Right atrium auricular region (tissue), 2 donors: ENCODE measurements around the gene LCLAT1. TPM values are rescaled to one million over a fixed set of nuclear protein-coding genes. Genes with fewer than 3 reads are reported as not detected.
A peak's percentile ranks its signal among the peaks of the same experiment; 100 is the strongest.

Experiments used
- DNase-seq: peaks from one replicate; pipeline ENCODE4 v3.0.0-alpha.2; 2019; ENCODE audit warnings: low spot score
- H3K27ac ChIP-seq, 2 donors: fragments of 200-600 bp; sonication (generic); 1 replicate in 1 of 2; 2 replicates in 1 of 2; pipeline ENCODE4 v1.5.1; 2016 to 2019
- H3K27me3 ChIP-seq, 2 donors: fragments of 200-600 bp; sonication (generic); one replicate each; pipeline versions ENCODE4 v1.5.1 to v1.6.0; 2017 to 2019
- H3K36me3 ChIP-seq: fragments of 200-600 bp; sonication (generic); one replicate; pipeline ENCODE4 v1.5.1; 2016
- H3K4me1 ChIP-seq, 2 donors: fragments of 200-600 bp; sonication (generic); one replicate each; pipeline versions ENCODE4 v1.5.1 to v1.6.0; 2017 to 2019
- H3K4me3 ChIP-seq, 2 donors: fragments of 200-600 bp; sonication (generic); 1 replicate in 1 of 2; 2 replicates in 1 of 2; pipeline ENCODE4 v1.5.1; 2017 to 2019; ENCODE audit warnings: mild to moderate bottlenecking in 1 of 2, moderate library complexity in 1 of 2
- H3K9me3 ChIP-seq, 2 donors: fragments of 200-600 bp; sonication (generic); one replicate each; pipeline ENCODE4 v1.5.1; 2019
- total RNA-seq, 2 donors: library from RNA; depleted of rRNA; stranded (reverse); fragments of >200 nt; gene quantifications; one replicate each; pipeline ENCODE4 v1.1.0, GENCODE V29; 2016
- TF ChIP-seq, protein P1 (sequence below), 2 donors: fragments of 200-600 bp; sonication (generic); IDR thresholded peaks; one replicate each; pipeline ENCODE4 v1.5.1; 2019; ENCODE audit warnings: antibody characterized with exemption in 2 of 2

LCLAT1 gene
- total RNA-seq, 2 donors from 2014 or later, result 13.2 to 14.3 TPM

DNA sequence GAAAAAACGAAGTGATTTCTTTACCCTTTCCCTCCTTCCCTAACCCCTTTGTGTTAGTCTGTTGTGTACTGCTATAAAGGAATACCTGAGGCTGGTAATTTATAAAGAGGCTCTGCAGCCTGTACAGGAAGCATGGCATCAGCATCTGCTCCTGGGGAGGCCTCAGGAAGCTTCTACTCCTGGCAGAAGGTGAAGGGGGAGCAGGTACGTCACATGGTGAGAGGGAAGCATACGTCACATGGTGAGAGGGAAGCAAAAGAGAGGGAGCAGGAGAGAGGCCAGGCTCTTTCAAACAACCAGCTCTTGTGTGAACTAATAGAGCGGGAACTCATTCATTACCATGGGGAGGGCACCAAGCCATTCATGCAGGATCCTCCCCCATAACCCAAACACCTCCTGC is 234.0 kb downstream of the LCLAT1 start:
- H3K27ac ChIP-seq, result no peak overlapping the region
- no peaks in the 10 kb centered on the region for H3K4me1 ChIP-seq
- DNase-seq, result peak; percentile 21
- H3K27me3 ChIP-seq, result no peaks in the 10 kb centered on the region
- H3K36me3 ChIP-seq, result no peaks in the 10 kb centered on the region
- no peak overlapping the region for H3K4me3 ChIP-seq
- TF ChIP-seq, protein P1, sequence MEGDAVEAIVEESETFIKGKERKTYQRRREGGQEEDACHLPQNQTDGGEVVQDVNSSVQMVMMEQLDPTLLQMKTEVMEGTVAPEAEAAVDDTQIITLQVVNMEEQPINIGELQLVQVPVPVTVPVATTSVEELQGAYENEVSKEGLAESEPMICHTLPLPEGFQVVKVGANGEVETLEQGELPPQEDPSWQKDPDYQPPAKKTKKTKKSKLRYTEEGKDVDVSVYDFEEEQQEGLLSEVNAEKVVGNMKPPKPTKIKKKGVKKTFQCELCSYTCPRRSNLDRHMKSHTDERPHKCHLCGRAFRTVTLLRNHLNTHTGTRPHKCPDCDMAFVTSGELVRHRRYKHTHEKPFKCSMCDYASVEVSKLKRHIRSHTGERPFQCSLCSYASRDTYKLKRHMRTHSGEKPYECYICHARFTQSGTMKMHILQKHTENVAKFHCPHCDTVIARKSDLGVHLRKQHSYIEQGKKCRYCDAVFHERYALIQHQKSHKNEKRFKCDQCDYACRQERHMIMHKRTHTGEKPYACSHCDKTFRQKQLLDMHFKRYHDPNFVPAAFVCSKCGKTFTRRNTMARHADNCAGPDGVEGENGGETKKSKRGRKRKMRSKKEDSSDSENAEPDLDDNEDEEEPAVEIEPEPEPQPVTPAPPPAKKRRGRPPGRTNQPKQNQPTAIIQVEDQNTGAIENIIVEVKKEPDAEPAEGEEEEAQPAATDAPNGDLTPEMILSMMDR (IDR thresholded peaks at IDR 0.05), result no peak
- no peaks in the 10 kb centered on the region for H3K9me3 ChIP-seq

DNA sequence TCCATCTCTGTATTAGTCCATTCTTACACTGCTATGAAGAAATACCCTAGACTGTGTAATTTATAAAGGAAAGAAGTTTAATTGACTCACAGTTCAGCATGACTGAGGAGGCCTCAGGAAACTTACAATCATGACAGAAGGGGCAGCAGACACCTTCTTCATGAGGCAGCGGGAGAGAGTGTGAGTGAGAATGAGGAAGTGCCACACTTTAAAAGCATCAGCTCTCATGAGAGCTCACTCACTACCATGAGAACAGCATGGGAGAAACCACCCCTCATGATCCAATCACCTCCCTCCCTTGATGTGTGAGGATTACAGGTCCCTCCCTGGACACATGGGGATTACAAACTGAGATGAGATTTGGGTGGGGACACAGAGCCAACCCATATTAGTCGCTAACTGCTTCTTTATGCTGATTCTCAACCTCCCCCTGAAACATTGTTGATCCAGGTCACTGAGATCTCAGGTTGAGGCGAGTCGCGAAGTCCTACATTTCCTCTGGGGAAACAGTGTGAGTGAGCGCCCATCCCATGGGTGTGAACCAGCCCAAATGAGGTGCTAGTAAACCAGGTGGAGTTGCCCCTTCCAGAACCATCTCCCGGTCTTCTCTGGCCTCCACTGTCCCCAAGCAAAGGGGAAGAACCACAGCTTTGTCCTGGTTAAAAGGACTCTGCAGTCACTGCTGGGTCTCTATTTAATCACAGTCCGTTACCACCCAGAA is 236.3 kb downstream of the LCLAT1 start:
- Histone ChIP-seq H3K9me3 (no peaks in the 10 kb centered on the region), H3K27ac (no peak overlapping the region), H3K27me3 (no peaks in the 10 kb centered on the region), H3K36me3 (no peaks in the 10 kb centered on the region), H3K4me1 (peaks cover 0 to 6% of the 10 kb centered on the region in 2 donors), H3K4me3 (no peak overlapping the region)
- TF ChIP-seq, protein P1 (IDR thresholded peaks at IDR 0.05), result no peak
- DNase-seq, result peak; percentile 42

DNA sequence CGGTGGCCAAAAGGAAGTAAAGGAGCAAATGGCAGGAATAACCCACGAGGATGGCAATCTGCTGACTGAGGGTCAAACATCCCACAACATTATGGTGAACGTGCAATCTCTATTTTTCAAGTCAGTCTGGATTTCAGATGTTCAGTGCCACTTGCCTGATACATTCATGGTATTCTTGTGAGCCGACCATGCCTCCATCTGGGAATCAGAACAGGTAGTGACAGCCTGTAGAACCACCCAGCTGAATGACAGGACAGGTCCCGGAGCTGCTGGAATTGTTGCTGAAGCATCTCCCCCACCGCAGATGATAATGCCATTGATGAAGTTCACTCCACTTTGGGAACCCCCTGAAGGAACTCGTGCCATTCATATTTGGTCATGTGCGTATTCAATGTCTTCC is 237.0 kb downstream of the LCLAT1 start:
- H3K27me3 ChIP-seq, result no peaks in the 10 kb centered on the region
- H3K4me3 ChIP-seq, result no peak overlapping the region
- H3K4me1 ChIP-seq, result peaks cover 0 to 12% of the 10 kb centered on the region in 2 donors
- H3K36me3 ChIP-seq, result no peaks in the 10 kb centered on the region
- TF ChIP-seq, protein P1 (IDR thresholded peaks at IDR 0.05), result no peak
- H3K9me3 ChIP-seq, result no peaks in the 10 kb centered on the region
- peak; percentile 43 for DNase-seq
- no peak overlapping the region for H3K27ac ChIP-seq

DNA sequence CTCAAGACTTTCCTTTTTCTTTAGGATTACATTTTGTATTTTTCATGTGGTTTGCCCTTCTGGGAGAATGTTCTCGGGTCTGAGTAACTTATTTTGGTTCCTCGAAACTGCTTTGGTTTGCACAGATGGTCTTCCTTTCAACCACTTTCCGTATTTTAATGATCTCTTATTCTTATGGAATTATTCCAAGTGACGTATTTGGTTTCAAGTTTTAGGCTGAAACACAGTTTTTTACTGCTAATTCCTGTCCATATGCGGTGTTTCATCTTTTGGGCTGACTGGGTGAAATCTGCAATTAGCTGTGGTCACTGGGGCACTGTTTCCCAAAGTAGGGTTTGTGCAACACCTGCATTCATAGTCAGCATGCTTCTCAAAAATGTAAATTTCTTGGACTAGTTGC is 237.5 kb downstream of the LCLAT1 start:
- H3K27me3 ChIP-seq, result no peaks in the 10 kb centered on the region
- H3K9me3 ChIP-seq, result no peaks in the 10 kb centered on the region
- no peak overlapping the region for H3K4me3 ChIP-seq
- H3K27ac ChIP-seq, result no peak overlapping the region
- peaks cover 0 to 17% of the 10 kb centered on the region in 2 donors for H3K4me1 ChIP-seq
- H3K36me3 ChIP-seq, result no peaks in the 10 kb centered on the region
- TF ChIP-seq, protein P1 (IDR thresholded peaks at IDR 0.05), result no peak
- DNase-seq, result no peak

DNA sequence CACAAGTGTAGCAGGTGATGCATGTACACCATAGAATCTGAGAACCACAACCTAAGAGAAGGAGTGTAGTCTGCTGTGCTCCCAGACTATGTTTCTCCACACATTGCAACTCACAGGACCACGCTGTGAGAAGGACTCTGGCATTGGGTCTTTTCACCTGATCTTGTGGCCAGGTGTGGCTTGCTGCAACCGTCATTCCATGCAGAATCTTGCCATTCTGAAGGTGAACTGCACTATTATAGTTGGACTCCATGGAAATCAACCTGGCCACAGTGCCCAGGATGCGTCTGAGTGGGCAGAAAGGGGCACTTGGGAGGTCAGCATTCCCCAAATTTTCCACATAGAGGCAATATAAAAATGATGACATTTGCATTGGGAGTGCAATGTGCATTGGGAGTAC is 237.9 kb downstream of the LCLAT1 start:
- Histone ChIP-seq H3K27ac (no peak overlapping the region), H3K27me3 (no peaks in the 10 kb centered on the region), H3K4me1 (peaks cover 0 to 22% of the 10 kb centered on the region in 2 donors), H3K4me3 (no peak overlapping the region), H3K9me3 (no peaks in the 10 kb centered on the region), H3K36me3 (no peaks in the 10 kb centered on the region)
- DNase-seq, result peak; percentile 9
- TF ChIP-seq, protein P1 (IDR thresholded peaks at IDR 0.05), result no peak

DNA sequence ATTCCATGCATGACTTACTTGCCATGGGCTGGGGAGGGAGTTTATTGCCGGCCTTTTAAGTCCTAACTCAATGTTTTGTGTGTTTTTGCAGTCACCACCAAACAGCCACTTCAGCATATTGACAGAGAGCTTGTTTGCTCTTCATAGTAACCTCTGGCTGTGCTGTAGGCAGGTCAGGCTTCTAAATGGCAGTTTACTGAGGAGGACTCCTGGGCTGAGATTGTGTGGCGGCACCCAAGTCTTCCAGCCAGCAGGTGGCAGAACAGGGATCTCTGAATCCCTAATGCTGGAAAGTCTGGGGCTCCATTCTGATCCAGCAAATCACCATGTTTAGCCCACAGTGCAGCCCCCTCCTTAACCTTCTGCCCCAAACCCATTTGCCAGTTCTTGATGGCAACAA is 239.0 kb downstream of the LCLAT1 start:
- DNase-seq, result peak; percentile 9
- Histone ChIP-seq H3K27ac (no peak overlapping the region), H3K4me3 (no peak overlapping the region)

More for the DNA sequence above, 239.0 kb downstream of the LCLAT1 start:
- Histone ChIP-seq H3K9me3 (no peaks in the 10 kb centered on the region), H3K27me3 (no peaks in the 10 kb centered on the region), H3K36me3 (no peaks in the 10 kb centered on the region), H3K4me1 (peaks cover 0 to 27% of the 10 kb centered on the region in 2 donors)
- TF ChIP-seq, protein P1 (IDR thresholded peaks at IDR 0.05), result peak in 1 of 2 donors; percentile 23
